AG09319 (cell line): ENCODE measurements around the gene TOR1AIP1.

ENCODE experiments used
- DNase-seq: peaks from one replicate; pipeline ENCODE4 v3.0.0-alpha.2; 2010; ENCODE audit warnings: low read depth; ENCODE audit errors: extremely low read depth
- TF ChIP-seq, protein P1 (sequence below): IDR thresholded peaks from 2 replicates; pipeline ENCODE4 v1.5.1; 2011; ENCODE audit warnings: low read depth, mild to moderate bottlenecking, inconsistent platforms, low read length, moderate library complexity

TOR1AIP1 gene

DNA sequence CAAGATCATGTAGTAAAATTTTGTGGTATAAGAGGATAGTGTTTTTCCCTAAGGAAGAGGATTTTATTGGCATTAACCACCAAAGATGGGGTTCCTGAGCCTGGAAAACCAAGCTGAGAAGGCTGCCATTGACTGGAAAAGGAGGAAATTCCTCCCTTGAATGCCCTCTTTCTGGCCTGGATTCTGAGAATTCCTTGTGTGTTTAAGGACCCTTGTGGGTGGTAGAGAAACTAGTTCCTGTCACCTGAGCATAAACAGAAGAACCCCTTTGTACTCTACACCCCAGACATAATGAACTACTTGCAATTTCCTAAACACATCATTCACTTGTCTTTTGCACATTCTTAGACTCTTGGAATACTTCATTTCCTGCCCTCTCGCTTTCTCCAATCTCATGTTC, 39.4 kb downstream of the TOR1AIP1 start:
- DNase-seq: no peak
- TF ChIP-seq, protein P1, sequence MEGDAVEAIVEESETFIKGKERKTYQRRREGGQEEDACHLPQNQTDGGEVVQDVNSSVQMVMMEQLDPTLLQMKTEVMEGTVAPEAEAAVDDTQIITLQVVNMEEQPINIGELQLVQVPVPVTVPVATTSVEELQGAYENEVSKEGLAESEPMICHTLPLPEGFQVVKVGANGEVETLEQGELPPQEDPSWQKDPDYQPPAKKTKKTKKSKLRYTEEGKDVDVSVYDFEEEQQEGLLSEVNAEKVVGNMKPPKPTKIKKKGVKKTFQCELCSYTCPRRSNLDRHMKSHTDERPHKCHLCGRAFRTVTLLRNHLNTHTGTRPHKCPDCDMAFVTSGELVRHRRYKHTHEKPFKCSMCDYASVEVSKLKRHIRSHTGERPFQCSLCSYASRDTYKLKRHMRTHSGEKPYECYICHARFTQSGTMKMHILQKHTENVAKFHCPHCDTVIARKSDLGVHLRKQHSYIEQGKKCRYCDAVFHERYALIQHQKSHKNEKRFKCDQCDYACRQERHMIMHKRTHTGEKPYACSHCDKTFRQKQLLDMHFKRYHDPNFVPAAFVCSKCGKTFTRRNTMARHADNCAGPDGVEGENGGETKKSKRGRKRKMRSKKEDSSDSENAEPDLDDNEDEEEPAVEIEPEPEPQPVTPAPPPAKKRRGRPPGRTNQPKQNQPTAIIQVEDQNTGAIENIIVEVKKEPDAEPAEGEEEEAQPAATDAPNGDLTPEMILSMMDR: no peak

DNA sequence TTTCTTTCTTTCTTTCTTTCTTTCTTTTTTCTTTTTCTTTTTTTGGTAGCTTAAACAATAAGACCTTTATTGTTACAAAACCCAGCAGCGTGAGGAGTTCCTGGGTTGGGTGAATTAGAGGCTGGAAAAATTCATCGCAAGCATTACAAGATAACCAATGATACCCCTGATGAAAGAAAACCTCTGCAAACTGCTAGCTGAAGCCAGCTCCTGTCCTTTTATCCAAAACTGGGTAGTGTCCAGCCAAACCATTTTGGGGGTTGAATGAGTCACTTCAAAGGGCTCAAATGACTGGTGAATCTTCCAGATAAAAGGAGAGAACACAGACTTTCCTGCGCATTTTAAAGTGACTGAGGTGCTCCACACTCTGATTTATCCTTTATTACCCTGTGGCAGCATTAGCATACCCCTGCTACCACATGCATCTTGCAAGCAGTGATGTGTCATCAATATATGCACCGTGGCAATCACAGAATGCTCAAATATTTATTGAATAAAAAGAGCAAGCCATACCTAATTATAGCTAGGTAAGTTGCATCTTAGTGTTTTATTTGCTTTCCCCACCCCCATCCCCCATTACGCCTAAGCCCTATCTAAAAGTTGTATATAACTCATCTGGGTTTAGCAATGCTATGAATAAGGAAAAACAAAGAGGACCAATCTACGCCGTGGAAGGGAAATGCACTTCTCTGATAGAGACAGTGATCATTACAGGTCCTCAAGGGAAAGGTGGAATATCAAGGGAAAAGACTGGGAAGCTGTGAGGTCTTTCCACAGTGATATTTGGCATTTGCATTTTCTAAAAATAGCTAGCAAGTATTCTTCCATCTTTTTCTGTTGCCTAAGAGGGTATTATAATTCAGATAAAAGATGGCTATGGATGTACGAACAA, 40.1 kb downstream of the TOR1AIP1 start:
- TF ChIP-seq, protein P1: no peak

DNA sequence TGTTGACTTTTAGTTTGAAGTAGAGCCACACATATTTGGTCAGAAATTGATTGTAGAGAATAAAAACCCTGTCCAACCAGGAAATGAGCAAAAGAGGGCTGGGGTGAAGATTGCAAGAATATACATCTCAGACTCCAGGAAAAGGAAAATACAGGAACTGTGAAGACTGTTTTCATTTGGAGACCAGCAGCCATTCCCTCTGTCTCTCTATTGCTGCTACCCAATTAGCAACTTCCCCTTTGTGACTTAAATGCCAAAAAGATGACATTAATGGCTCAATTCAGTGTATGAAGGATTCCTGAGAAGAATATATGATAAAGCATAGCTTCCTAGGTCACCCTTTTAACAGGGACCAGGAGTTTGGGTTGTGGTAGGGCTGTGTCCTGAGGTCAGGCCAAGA, 40.9 kb downstream of the TOR1AIP1 start:
- DNase-seq: no peak
- TF ChIP-seq, protein P1: no peak

More for the DNA sequence above, 40.1 kb downstream of the TOR1AIP1 start:
- no peak for DNase-seq

DNA sequence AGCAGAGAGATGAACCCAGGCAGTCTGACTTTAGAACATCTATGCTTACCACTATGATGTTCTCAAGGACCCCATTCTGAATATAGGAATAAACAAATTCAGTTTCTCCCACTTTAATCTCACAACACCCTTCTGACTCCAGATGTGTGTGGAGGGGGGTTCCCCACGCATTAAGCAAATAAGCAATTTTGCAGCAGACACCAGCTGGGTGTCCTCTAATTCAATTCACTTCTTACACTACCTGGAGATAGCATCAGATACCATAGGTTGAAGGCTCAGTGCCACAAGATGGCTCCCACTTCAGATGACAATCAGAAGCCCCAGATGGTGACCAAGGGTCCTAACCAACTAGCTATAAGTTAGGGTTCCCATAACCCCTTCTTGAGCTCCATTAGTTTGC, 42.2 kb downstream of the TOR1AIP1 start:
- no peak for DNase-seq

DNA sequence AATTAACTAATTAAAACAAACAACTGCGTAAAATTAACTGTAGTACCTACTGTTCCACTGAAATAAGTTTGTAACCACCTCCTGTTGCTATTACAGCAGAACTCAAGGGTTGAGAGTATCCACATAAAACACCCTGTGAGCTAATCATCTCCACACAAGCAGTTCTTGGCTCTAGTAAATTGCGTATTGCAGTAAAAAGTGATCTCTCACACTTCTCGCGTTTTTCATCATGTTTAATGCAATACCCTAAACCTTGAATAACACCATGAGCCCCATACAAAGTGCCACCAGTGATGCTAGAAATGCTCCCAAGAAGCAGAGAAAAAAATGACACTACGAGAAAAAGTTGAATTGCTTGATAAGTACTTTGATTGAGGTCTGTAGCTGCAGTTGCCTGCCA, 43.2 kb downstream of the TOR1AIP1 start:
- DNase-seq: no peak
- TF ChIP-seq, protein P1: no peak

More for the DNA sequence above, 42.2 kb downstream of the TOR1AIP1 start:
- TF ChIP-seq, protein P1: no peak

DNA sequence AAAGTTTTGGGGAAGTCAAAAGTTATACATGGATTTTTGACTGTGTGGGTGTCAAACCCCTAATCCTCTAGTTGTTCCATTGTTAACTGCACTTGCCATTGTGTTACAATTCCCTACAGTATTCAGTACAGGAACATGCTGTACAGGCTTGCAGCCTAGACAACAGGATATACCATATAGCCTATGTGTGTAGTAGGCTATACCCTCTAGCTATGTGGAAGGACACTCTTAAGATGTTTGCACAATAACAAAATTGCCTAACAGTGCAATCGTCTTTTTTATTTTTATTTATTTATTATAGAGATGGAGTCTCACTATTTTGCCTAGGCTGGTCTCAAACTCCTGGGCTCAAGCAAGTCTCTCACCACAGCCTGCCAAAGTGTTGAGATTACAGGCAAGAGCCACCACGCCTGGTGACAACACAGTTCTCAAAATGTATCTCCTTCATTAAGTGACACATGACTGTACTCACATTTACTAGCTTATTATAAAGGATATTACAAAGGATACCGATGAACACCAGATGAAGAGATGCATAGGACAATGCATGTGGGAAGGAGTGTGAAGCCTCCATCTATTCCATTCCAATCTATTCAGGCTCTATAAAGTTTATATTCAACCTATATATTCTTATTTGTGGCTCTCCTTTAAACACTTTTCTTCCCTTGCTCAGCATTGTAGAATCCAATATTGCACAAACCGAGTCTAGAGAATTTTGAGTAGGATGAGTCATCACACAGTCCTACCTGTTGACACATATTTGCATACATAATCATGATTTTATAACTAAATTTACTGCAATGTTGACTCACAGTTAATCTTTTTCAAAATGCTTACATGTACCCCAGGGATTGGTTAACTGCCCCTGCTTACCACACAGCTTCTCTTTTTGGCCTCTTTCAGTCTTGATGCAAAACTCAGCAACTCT, 44.1 kb downstream of the TOR1AIP1 start:
- TF ChIP-seq, protein P1: no peak
- peak; percentile 47 for DNase-seq

DNA sequence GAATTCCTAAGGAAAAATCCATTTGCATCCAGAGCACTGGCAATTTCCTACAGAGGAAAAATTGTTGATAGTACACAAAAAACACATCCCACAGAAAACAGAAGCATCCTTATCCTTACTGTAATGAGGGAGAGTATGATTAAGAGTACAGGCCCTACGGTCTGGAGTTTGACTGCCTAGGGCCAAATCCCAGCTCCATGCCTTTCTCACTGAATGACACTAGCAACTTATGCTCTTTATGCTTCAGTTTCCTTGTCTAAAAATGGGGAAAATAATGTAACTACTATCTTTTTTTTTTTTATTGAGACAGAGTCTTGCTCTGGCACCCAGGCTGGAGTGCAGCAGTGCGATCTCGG, 44.7 kb downstream of the TOR1AIP1 start:
- TF ChIP-seq, protein P1: no peak
- DNase-seq: no peak
